GM23338 (cell line): ENCODE measurements around the gene MACO1. TPM values are rescaled to one million over a fixed set of nuclear protein-coding genes. Genes with fewer than 3 reads are reported as not detected.

Source experiments
- ATAC-seq: fragments of 200-7000 bp; cut with Tn5 transposase; 3 replicates; pipeline ENCODE4 v1.9.1; 2020
- DNase-seq: peaks from one replicate; pipeline ENCODE4 v3.0.0-alpha.2; 2015; ENCODE audit warnings: low spot score
- H2AFZ ChIP-seq: fragments of 200-600 bp; sonication (generic); 2 replicates; pipeline ENCODE4 v1.8.0; 2016; ENCODE audit warnings: antibody characterized with exemption, mild to moderate bottlenecking, moderate library complexity
- H3F3A ChIP-seq: fragments of 200-600 bp; sonication (generic); replicated peaks from 2 replicates; pipeline ENCODE4 v1.8.0; 2017; ENCODE audit warnings: antibody characterized with exemption, mixed run types, low read depth
- H3K27ac ChIP-seq: fragments of 200-600 bp; sonication (generic); 2 replicates; pipeline ENCODE4 v1.6.1; 2016; ENCODE audit warnings: low read depth
- H3K27me3 ChIP-seq: fragments of 200-600 bp; sonication (generic); 2 replicates; pipeline ENCODE4 v1.8.0; 2016; ENCODE audit warnings: mild to moderate bottlenecking, mixed run types, moderate library complexity; ENCODE audit not compliant: insufficient read depth
- H3K36me3 ChIP-seq: fragments of 200-600 bp; sonication (generic); 2 replicates; pipeline ENCODE4 v1.8.0; 2016; ENCODE audit warnings: mild to moderate bottlenecking; ENCODE audit not compliant: insufficient read depth
- H3K4me1 ChIP-seq: fragments of 200-600 bp; sonication (generic); 2 replicates; pipeline ENCODE4 v1.8.0; 2016; ENCODE audit warnings: mild to moderate bottlenecking, moderate library complexity; ENCODE audit not compliant: insufficient read depth
- H3K4me2 ChIP-seq: fragments of 200-600 bp; sonication (generic); 2 replicates; pipeline ENCODE4 v1.7.1; 2017; ENCODE audit warnings: mixed run types
- H3K4me3 ChIP-seq: fragments of 200-600 bp; sonication (generic); 2 replicates; pipeline ENCODE4 v1.6.1; 2016; ENCODE audit warnings: mixed run types
- H3K79me2 ChIP-seq: fragments of 200-600 bp; sonication (generic); replicated peaks from 2 replicates; pipeline ENCODE4 v1.8.0; 2017; ENCODE audit warnings: mild to moderate bottlenecking; ENCODE audit not compliant: insufficient read depth
- H3K9me2 ChIP-seq: fragments of 200-600 bp; sonication (generic); 2 replicates; pipeline ENCODE4 v1.8.0; 2017; ENCODE audit not compliant: insufficient read depth
- H4K20me1 ChIP-seq: fragments of 200-600 bp; sonication (generic); replicated peaks from 2 replicates; pipeline ENCODE4 v1.8.0; 2017; ENCODE audit warnings: mild to moderate bottlenecking; ENCODE audit not compliant: insufficient read depth
- H3K27ac Mint-ChIP-seq: 2 replicates; pipeline ENCODE4 v1.8.0; 2020; ENCODE audit warnings: inconsistent platforms, mild to moderate bottlenecking, moderate library complexity, mixed read lengths
- H3K27me3 Mint-ChIP-seq: 3 replicates; pipeline ENCODE4 v1.8.0; 2022; ENCODE audit warnings: low read depth, mild to moderate bottlenecking, moderate library complexity, mixed read lengths, inconsistent platforms; ENCODE audit not compliant: insufficient read depth, poor library complexity
- H3K36me3 Mint-ChIP-seq: 3 replicates; pipeline ENCODE4 v1.8.0; 2021; ENCODE audit warnings: low read depth, mild to moderate bottlenecking, inconsistent platforms, moderate library complexity, mixed read lengths
- H3K4me1 Mint-ChIP-seq: 3 replicates; pipeline ENCODE4 v1.8.0; 2020; ENCODE audit warnings: mild to moderate bottlenecking, inconsistent platforms, mixed read lengths
- H3K4me3 Mint-ChIP-seq: 3 replicates; pipeline ENCODE4 v1.8.0; 2021; ENCODE audit warnings: moderate library complexity, mild to moderate bottlenecking, inconsistent platforms, mixed read lengths
- H3K9me3 Mint-ChIP-seq: 3 replicates; pipeline ENCODE4 v1.8.0; 2020; ENCODE audit warnings: moderate library complexity, mild to moderate bottlenecking, inconsistent platforms, mixed read lengths
- CREB1 ChIP-seq: fragments of 250-450 bp; sonication (Bioruptor Pico); IDR thresholded peaks from 2 replicates; pipeline ENCODE4 v1.5.0; 2020; ENCODE audit warnings: low read depth, mild to moderate bottlenecking, moderate library complexity
- CTCF ChIP-seq, 2 experiments: fragments of 200-600 bp in 1 of 2; sonication (generic) in 1 of 2; conservative IDR thresholded peaks; 2 replicates each; pipeline versions ENCODE4 v1.5.1 to v1.6.1; 2016 to 2017; ENCODE audit warnings: antibody characterized with exemption in 2 of 2, low read depth in 2 of 2, mild to moderate bottlenecking in 2 of 2, moderate library complexity in 1 of 2
- ETS1 ChIP-seq: IDR thresholded peaks from 2 replicates; pipeline ENCODE4 v1.6.1; 2016; ENCODE audit warnings: antibody characterized with exemption
- EZH2phosphoT487 ChIP-seq: fragments of 200-600 bp; sonication (generic); IDR thresholded peaks from one replicate; pipeline ENCODE4 v1.8.1; 2018; ENCODE audit warnings: antibody characterized with exemption; ENCODE audit not compliant: unreplicated experiment
- JUNB ChIP-seq: IDR thresholded peaks from one replicate; pipeline ENCODE4 v1.6.1; 2016; ENCODE audit warnings: antibody characterized with exemption; ENCODE audit not compliant: unreplicated experiment
- NANOG ChIP-seq: IDR thresholded peaks from 2 replicates; pipeline ENCODE4 v1.6.1; 2016; ENCODE audit warnings: antibody characterized with exemption, borderline replicate concordance
- POLR2AphosphoS5 ChIP-seq: IDR thresholded peaks from 2 replicates; pipeline ENCODE4 v1.6.1; 2016; ENCODE audit warnings: antibody characterized with exemption, low read depth
- REST ChIP-seq: IDR thresholded peaks from one replicate; pipeline ENCODE4 v1.6.1; 2018; ENCODE audit warnings: antibody characterized with exemption; ENCODE audit not compliant: unreplicated experiment
- STAT1 ChIP-seq: IDR thresholded peaks from one replicate; pipeline ENCODE4 v1.6.1; 2016; ENCODE audit warnings: antibody characterized with exemption; ENCODE audit not compliant: unreplicated experiment
- ZNF114 ChIP-seq: fragments of 250-450 bp; sonication (Bioruptor Pico); IDR thresholded peaks from 2 replicates; pipeline ENCODE4 v1.5.0; 2020; ENCODE audit warnings: mild to moderate bottlenecking, moderate library complexity
- ZNF331 ChIP-seq: fragments of 250-450 bp; sonication (Bioruptor Pico); IDR thresholded peaks from 2 replicates; pipeline ENCODE4 v1.5.0; 2020; ENCODE audit warnings: low read depth, mild to moderate bottlenecking, moderate library complexity
- polyA plus RNA-seq: library from polyadenylated mRNA; unstranded; fragments of >200 nt; fragmentation: Nextera tagmentation; extraction: Ambion mirVana; gene quantifications from 2 replicates; pipeline ENCODE4 v1.2.1, GENCODE V29; 2016
- total RNA-seq: library from RNA; depleted of rRNA; stranded (reverse); fragments of >200 nt; shearing (Covaris generic); gene quantifications from 2 replicates; pipeline ENCODE4 v1.2.3, GENCODE V29; 2014

Gene MACO1
- total and polyA plus RNA-seq, 2 experiments from 2014 or later: 9.8 to 10.6 TPM

GRCh38 chr1:25531082-25531461 is 100.4 kb downstream of the MACO1 start:
- H3K27ac Mint-ChIP-seq: no peak overlapping the region
- Histone ChIP-seq H3K36me3 (no peaks in the 10 kb centered on the region), H3K27me3 (no peaks in the 10 kb centered on the region), H3K79me2 (no peaks in the 10 kb centered on the region), H3K4me2 (no peak overlapping the region), H3K4me1 (no peaks in the 10 kb centered on the region), H3F3A (0 out of 2 replicates have a peak, but pooled peaks cover 2% of the 10 kb centered on the region), H2AFZ (no peak overlapping the region), H3K9me2 (no peaks in the 10 kb centered on the region), H3K4me3 (no peak overlapping the region), H3K27ac (no peak overlapping the region), H4K20me1 (no peaks in the 10 kb centered on the region)
- DNase-seq (no peak), ATAC-seq (no peak)
- H3K27me3 Mint-ChIP-seq: peaks cover 6% of the 10 kb centered on the region
- H3K36me3 Mint-ChIP-seq: no peaks in the 10 kb centered on the region
- H3K4me1 Mint-ChIP-seq: peaks cover 3% of the 10 kb centered on the region; the same call in 1 of the 3 replicates
- H3K4me3 Mint-ChIP-seq: no peak overlapping the region
- TF ChIP-seq POLR2AphosphoS5 (no peak), EZH2phosphoT487 (no peak), REST (no peak), JUNB (no peak), STAT1 (no peak), NANOG (no peak), CTCF (conservative IDR thresholded peaks at IDR 0.05; ENCODE audit: low read depth in 2 of 2) (no peak), ZNF331 (CRISPR knock-in tag) (no peak), ETS1 (no peak)
- H3K9me3 Mint-ChIP-seq: no peaks in the 10 kb centered on the region

GRCh38 chr1:25532970-25533369 is 102.3 kb downstream of the MACO1 start:
- Histone ChIP-seq H3K27ac (no peak overlapping the region), H4K20me1 (no peaks in the 10 kb centered on the region), H3K4me2 (no peak overlapping the region), H3K4me3 (no peak overlapping the region), H3K4me1 (peaks cover 7% of the 10 kb centered on the region; the same call in 1 of the 2 replicates), H3K79me2 (no peaks in the 10 kb centered on the region), H2AFZ (no peak overlapping the region), H3K36me3 (no peaks in the 10 kb centered on the region), H3K27me3 (no peaks in the 10 kb centered on the region), H3F3A (0 out of 2 replicates have a peak, but pooled peaks cover 2% of the 10 kb centered on the region), H3K9me2 (no peaks in the 10 kb centered on the region)
- H3K36me3 Mint-ChIP-seq: no peaks in the 10 kb centered on the region
- DNase-seq (no peak), ATAC-seq (no peak)
- H3K4me1 Mint-ChIP-seq: peaks cover 13% of the 10 kb centered on the region
- no peak overlapping the region for H3K4me3 Mint-ChIP-seq
- no peaks in the 10 kb centered on the region for H3K9me3 Mint-ChIP-seq
- H3K27ac Mint-ChIP-seq: no peak overlapping the region; the same call in 1 of the 2 replicates
- H3K27me3 Mint-ChIP-seq: peaks cover 10% of the 10 kb centered on the region
- TF ChIP-seq REST: no peak
- TF ChIP-seq ZNF114 (CRISPR knock-in tag): no peak
- no peak for TF ChIP-seq ZNF331 (CRISPR knock-in tag)
- no peak for TF ChIP-seq STAT1
- no peak for TF ChIP-seq CREB1 (CRISPR knock-in tag)
- no peak for TF ChIP-seq JUNB
- TF ChIP-seq CTCF (conservative IDR thresholded peaks at IDR 0.05; ENCODE audit: low read depth in 2 of 2): peak in 1 of 2 experiments; percentile 25; a peak in 2 of 4 replicates
